NCI-H345 treated with DMSO at 0.1 percent for 48 hours (cell line): Measurements from ENCODE around the gene ADGRG3.

Experiments
- DNase-seq: peaks from one replicate; lab custom pipeline; 2025; ENCODE audit not compliant: unreplicated experiment; lab: John Stamatoyannopoulos, UW

Gene ADGRG3

GRCh38 chr16:57645691-57646387 lies 22.3 kb upstream of the ADGRG3 start:
- no peak for DNase-seq

- no peak for DNase-seq
Measured at GRCh38 chr16:57646388-57647039, 21.6 kb upstream of the ADGRG3 start.

GRCh38 chr16:57647136-57647875 lies 20.8 kb upstream of the ADGRG3 start:
- DNase-seq = no peak

GRCh38 chr16:57648125-57648524 lies 20.0 kb upstream of the ADGRG3 start:
- DNase-seq = no peak

- peak; percentile 54 for DNase-seq
Measured at GRCh38 chr16:57648581-57649442, 19.3 kb upstream of the ADGRG3 start.

GRCh38 chr16:57649443-57649751 lies 18.7 kb upstream of the ADGRG3 start:
- DNase-seq = no peak

GRCh38 chr16:57649846-57650245 lies 18.3 kb upstream of the ADGRG3 start:
- no peak for DNase-seq

- DNase-seq = no peak
Measured at GRCh38 chr16:57651344-57652333, 16.5 kb upstream of the ADGRG3 start.

- DNase-seq = no peak
Measured at GRCh38 chr16:57652695-57653471, 15.2 kb upstream of the ADGRG3 start.

GRCh38 chr16:57653936-57654335 lies 14.2 kb upstream of the ADGRG3 start:
- peak; percentile 8 for DNase-seq

- no peak for DNase-seq
Measured at GRCh38 chr16:57656342-57656955, 11.7 kb upstream of the ADGRG3 start.

- no peak for DNase-seq
Measured at GRCh38 chr16:57657228-57657627, 10.9 kb upstream of the ADGRG3 start.

- DNase-seq = no peak
Measured at GRCh38 chr16:57658130-57658877, 9.8 kb upstream of the ADGRG3 start.

- no peak for DNase-seq
Measured at GRCh38 chr16:57658878-57659674, 9.0 kb upstream of the ADGRG3 start.

GRCh38 chr16:57660715-57661463 lies 7.2 kb upstream of the ADGRG3 start:
- no peak for DNase-seq

- no peak for DNase-seq
Measured at GRCh38 chr16:57661510-57661909, 6.6 kb upstream of the ADGRG3 start.
